ENCODE data around the gene HDAC2.
"Not testable (repeated sequence)": the region's sequence is repeated elsewhere in the genome, so short reads cannot be mapped to it uniquely, and the experiment has no call there.

HDAC2 gene

GRCh38 chr6:113978084-113978675 is 7.2 kb upstream of the HDAC2 start:
- no peak for DNase-seq (ENCODE audit: extremely low spot score, insufficient read length, low read depth)
- FAIRE-seq = no peak

DNA sequence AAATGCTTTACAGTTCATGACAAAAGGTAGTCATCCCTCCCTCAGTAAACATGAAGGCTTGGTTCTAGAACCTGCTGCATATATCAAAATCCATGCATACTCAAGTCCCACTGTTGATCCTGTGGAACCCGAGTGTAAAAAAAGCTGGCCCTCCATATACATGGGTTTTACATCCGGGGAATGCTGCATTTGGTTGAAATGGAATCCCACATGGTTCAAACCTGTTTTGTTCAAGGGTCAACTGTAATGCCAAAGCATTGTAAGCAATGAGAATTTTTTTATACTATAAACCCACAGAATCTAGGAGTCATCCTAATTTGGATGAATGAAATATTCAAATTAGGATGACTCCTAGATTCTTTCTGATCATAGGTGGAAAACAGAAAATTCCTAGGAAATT is 5.9 kb upstream of the HDAC2 start:
- no peak for FAIRE-seq

DNA sequence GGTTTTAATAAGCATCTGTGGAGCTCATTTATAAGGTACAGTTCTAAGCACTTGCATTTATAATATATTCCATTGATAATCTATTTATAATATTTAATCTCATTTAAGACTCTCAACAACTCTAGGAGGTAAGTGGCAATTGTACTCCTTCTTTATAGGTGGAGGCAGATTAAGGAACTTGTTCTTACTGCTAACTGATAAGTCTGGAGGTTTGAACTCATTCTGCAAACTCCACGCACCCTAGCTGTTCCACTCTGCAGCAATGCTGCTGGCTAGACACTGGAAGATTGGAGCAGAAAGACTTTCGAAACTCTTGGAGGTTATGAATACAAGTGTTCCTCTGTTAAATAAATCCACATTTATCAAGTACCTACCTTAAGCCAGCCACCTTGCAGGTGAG is 793 bp upstream of the HDAC2 start:
- FAIRE-seq (no peak), DNase-seq (ENCODE audit: extremely low spot score, insufficient read length, low read depth) (no peak)

More for the DNA sequence above, 5.9 kb upstream of the HDAC2 start:
- DNase-seq (ENCODE audit: extremely low spot score, insufficient read length, low read depth) = no peak

GRCh38 chr6:113969888-113970804 is 802 bp downstream of the HDAC2 start:
- FAIRE-seq (peak; percentile 76), DNase-seq (ENCODE audit: extremely low spot score, insufficient read length, low read depth) (peak; percentile 12)

- no peak for DNase-seq (ENCODE audit: extremely low spot score, insufficient read length, low read depth)
- FAIRE-seq = no peak
These were observed 2.5 kb downstream of the HDAC2 start for GRCh38 chr6:113968472-113968871.

DNA sequence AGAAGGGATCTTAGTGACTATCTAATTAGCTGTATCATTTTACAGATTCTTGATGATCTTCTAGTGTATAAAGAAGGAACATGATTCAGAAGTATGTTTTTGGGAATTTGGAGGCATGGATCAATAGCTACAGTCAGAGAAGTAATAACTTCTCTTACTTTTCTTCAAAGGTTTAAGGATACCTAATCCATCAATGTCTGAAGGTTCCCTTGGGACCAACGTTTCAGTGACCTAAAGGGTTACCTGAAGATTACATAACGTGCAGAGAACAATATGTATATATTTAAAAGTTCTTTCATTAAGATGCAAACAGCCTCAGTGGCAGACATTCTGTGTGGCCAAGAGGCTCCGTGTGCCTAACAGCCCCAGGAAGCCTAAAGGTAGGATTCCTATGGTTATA is 3.2 kb downstream of the HDAC2 start:
- DNase-seq (ENCODE audit: extremely low spot score, insufficient read length, low read depth) = no peak
- no peak for FAIRE-seq

- FAIRE-seq (peak; percentile 50), DNase-seq (ENCODE audit: extremely low spot score, insufficient read length, low read depth) (no peak)
These were observed 10.2 kb downstream of the HDAC2 start for GRCh38 chr6:113960795-113961194.

GRCh38 chr6:113959235-113959634 is 11.7 kb downstream of the HDAC2 start:
- DNase-seq (ENCODE audit: extremely low spot score, insufficient read length, low read depth) (no peak), FAIRE-seq (no peak)

DNA sequence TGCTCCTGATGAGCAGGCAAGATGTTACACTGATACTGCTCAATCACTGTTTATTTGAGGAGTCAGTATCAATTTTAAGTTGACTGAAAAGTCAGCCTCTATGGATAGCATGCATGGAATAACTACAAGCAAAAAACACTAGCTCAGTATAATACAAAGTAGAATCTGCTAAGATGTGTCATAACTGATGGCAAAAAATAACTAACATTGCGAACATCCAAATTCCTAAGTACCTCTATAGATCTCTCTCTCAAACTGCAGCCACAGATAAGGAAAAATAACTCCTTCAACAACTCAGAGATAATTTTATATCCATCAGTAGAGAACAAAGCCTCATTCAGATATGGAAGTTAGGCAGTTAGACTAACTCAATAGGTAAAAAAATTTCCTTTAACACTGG is 16.3 kb downstream of the HDAC2 start:
- DNase-seq (ENCODE audit: extremely low spot score, insufficient read length, low read depth) = no peak
- no peak for FAIRE-seq

GRCh38 chr6:113953346-113953745 is 17.6 kb downstream of the HDAC2 start:
- DNase-seq (ENCODE audit: extremely low spot score, insufficient read length, low read depth) = no peak
- no peak for FAIRE-seq

DNA sequence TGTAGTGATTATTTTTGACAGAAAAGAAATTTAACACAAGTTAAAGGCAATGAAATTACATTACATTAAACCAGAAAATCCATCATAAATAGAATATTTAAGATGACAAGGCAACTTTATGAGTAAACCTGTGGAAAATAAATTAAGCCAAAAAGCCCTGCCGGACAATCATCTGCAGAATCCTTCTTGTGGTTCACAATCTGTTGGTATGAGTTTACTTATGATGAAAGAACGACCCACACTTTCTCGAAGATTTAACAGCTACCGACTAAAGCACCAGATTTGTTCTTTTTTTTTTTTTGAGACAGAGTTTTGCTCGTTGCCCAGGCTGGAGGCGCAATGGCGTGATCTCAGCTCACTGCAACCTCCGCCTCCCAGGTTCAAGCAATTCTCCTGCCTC is 21.4 kb downstream of the HDAC2 start:
- FAIRE-seq (no peak), DNase-seq (ENCODE audit: extremely low spot score, insufficient read length, low read depth) (no peak)

GRCh38 chr6:113944701-113945100 is 26.2 kb downstream of the HDAC2 start:
- FAIRE-seq (no peak), DNase-seq (ENCODE audit: extremely low spot score, insufficient read length, low read depth) (no peak)

GRCh38 chr6:113939825-113940224 is 31.1 kb downstream of the HDAC2 start:
- FAIRE-seq = no peak
- DNase-seq (ENCODE audit: extremely low spot score, insufficient read length, low read depth) = no peak

DNA sequence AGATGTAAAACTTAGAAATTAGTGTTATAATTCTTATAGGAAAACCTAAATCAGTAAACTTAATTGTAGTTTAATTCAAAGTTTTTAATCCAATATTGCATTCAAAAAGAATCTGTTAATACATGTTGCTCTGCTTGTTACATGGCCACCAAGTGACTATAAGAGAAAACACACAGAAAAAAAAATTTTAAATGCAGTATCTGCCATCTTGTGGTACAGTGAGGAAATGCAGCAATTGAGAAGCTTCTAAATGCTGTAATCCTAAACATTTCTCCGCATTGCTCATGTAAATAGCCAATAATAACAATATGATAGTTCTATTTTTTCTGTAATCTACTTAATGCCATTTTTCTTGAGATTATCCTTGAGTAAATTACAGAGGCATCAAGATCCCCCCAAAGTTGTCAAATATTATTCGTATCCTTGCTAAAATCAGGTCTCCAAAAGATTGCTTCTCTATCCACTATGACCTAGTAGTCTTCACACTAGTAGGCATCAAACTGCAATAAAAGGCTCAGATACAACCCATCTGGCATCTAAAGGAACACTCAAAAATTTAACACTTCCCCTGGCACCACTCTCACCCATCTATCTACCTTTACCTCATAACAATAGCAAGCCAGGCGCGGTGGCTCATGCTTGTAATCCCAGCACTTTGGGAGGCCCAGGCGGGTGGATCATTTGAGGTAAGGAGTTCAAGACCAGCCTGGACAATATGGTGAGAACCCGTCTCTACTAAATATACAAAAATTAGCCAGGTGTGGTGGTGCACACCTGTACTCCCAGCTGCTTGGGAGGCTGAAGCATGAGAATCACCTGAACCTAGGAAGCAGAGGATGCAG is 34.6 kb downstream of the HDAC2 start:
- FAIRE-seq (peak; percentile 76), DNase-seq (ENCODE audit: extremely low spot score, insufficient read length, low read depth) (peak; percentile 15)

DNA sequence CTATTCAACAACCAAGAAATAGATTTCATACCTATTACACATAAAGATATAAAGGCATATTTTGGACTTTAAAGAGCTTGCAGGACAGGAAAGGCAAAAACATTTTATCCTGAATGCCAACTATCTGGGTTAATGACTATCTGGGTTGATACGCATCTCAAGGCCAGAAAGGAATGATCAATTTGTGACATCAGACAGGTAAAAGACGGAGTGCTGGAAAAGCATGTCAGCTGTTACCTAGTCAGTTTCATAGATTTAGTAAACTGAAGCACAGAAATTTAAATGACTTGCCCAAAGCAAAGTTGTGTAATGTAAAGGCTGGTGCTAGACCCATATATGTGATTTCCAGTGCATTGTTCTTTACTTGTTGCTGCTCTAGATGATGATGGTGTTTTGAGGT is 36.8 kb downstream of the HDAC2 start:
- DNase-seq (ENCODE audit: extremely low spot score, insufficient read length, low read depth) (no peak), FAIRE-seq (no peak)

- DNase-seq (ENCODE audit: extremely low spot score, insufficient read length, low read depth); FAIRE-seq: not testable (repeated sequence)
These were observed 39.0 kb downstream of the HDAC2 start for GRCh38 chr6:113931907-113932306.

DNA sequence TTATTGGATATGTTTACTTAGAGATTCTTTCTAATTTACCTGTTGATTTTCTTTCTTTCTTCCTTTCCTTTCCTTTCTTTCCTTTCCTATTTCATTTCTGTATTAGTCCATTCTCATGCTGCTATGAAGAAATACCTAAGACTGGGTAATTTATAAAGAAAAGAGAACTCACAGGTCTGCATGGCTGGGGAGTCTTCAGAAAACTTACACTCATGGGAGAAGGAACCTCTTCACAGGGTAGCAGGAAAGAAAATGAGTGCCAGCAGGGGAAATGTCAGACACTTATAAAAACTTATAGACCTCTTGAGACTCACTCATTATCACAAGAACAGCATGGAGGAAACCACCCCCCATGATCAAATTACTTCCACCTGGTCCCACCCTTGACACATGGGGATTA is 40.8 kb downstream of the HDAC2 start:
- no peak for FAIRE-seq
- no peak for DNase-seq (ENCODE audit: extremely low spot score, insufficient read length, low read depth)

DNA sequence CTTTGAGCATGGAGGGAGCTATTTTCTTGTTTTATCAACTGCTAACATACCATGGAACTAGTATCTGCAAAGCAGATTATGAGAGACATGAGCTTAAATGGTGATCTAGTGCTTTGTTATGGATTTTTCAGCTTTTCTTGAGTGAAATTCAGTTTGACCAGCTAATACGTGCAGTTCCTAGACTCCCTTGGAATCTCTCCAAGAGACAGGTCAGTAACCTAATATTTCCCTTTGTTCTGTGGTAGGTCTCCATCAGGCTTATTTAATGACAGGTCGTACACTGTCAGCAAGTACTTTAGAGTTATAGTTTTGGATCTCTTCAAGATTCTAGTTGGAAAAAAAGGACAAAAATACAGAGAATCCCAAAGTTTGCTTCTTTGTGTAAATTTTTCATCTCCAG is 43.9 kb downstream of the HDAC2 start:
- FAIRE-seq (no peak), DNase-seq (ENCODE audit: extremely low spot score, insufficient read length, low read depth) (no peak)

DNA sequence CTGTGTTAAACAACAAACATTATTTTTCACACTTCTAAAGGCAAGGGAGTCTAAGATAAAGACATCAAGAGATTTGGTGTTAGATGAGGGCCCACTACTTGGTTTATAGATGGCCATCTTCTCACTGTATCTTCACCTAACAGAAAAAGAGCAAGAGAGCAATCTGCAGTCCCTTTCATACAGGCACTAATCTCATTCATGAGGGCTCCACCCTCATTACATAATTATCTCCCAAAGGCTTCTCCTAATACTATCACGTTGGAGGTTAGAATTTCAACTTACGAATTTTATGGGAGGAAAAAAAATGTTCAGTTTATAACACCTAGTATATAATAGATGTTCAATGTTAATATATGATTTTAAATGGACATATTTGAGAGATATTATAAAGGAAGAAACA is 45.6 kb downstream of the HDAC2 start:
- no peak for FAIRE-seq
- DNase-seq (ENCODE audit: extremely low spot score, insufficient read length, low read depth) = no peak

DNA sequence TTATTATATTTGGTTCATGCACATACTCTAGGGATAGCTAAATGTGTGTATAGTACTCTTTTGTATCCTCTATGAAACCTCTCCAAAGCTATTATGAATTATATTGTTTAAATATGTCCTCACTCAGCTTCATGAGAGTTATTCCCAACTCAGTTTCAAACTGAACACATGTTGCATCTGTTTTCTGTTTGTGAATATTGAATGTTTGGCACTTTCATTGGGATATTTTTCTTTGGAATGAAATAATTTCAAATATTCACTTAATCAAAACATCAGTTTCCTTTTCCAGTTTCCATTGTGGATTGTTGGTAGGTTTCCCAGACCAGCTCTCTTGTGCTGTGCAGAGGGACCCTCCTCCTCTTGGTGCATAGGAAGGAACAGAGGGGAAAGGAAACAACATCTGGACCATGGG is 46.6 kb downstream of the HDAC2 start:
- FAIRE-seq (no peak), DNase-seq (ENCODE audit: extremely low spot score, insufficient read length, low read depth) (no peak)

- FAIRE-seq (no peak), DNase-seq (ENCODE audit: extremely low spot score, insufficient read length, low read depth) (no peak)
These were observed 47.4 kb downstream of the HDAC2 start for GRCh38 chr6:113923526-113923925.
